Mucosa of descending colon (tissue), 3 donors: Measurements from ENCODE around the gene HAND2. TPM values are rescaled to one million over a fixed set of nuclear protein-coding genes. Genes with fewer than 3 reads are reported as not detected.

Experiments
- ATAC-seq: fragments of 200-7000 bp; cut with Tn5 transposase; one replicate; pipeline ENCODE4 v1.9.1; 2020; ENCODE audit warnings: mild to moderate bottlenecking, moderate library complexity
- DNase-seq, 3 donors: peaks; one replicate each; pipeline ENCODE4 v3.0.0-alpha.2; 2020
- H3K36me3 ChIP-seq: fragments of 200-600 bp; one replicate; pipeline ENCODE4 v1.8.0; 2021; ENCODE audit warnings: low read depth, mild to moderate bottlenecking
- H3K4me1 ChIP-seq: fragments of 200-600 bp; one replicate; pipeline ENCODE4 v1.8.0; 2021; ENCODE audit warnings: low read depth, mild to moderate bottlenecking
- H3K4me3 ChIP-seq: fragments of 200-600 bp; one replicate; pipeline ENCODE4 v1.8.0; 2021; ENCODE audit warnings: mild to moderate bottlenecking
- H3K9me3 ChIP-seq: fragments of 200-600 bp; one replicate; pipeline ENCODE4 v1.8.0; 2021; ENCODE audit warnings: mild to moderate bottlenecking
- intact Hi-C, 2 donors: fragments of 100-400 bp; cut with DNase I in 1 of 2; cut with micrococcal nuclease in 1 of 2; formaldehyde crosslinking; loops; one replicate each; pipeline versions ENCODE4 v1.11.0 to v1.11.1; 2022; cut with DNase I, micrococcal nuclease
- total RNA-seq, 3 donors: library from RNA; stranded (reverse); fragmentation: NEBNext Ultra II Directional in 2 of 3; extraction: Animal tissue kit (Norgen Biotek cat#: 25700) in 2 of 3; gene quantifications; one replicate each; pipeline versions ENCODE4 v1.2.1 to v1.2.4, GENCODE V29; 2021 to 2023
- TF ChIP-seq, protein P1 (sequence below): fragments of 200-600 bp; IDR thresholded peaks from one replicate; pipeline ENCODE4 v1.8.0; 2022; ENCODE audit warnings: antibody characterized with exemption, mild to moderate bottlenecking
- donor health status: DM: no; HTN: no; CAD: no; lungs with moderate emphysema.
- donor health status: DM: no; HTN: no; CAD: no.
- donor health status: DM: no; HTN: yes; CAD: no.

The HAND2 gene
- total RNA-seq, 3 donors from 2014 or later, result 3.3 to 175 (median 11.8) TPM

DNA sequence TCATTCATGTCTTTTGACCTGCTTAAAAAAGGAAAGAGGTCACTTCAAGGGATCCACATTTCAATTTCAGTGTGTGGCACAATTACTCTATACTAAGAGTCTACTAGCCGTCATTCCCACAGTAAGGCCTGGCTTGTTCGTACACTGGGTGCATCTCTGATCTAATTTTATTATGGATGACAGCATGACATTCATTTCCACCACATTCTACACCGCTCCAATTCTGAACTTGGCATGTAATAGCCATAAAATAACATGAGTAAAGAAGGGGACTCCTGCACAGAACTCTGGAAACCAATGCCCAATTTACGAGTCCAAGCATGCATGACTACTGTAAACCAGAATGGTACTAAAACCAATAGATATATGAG lies 51.1 kb downstream of the HAND2 start:
- no peaks in the 10 kb centered on the region for H3K36me3 ChIP-seq
- no peaks in the 10 kb centered on the region for H3K4me1 ChIP-seq
- ATAC-seq, result no peak
- TF ChIP-seq, protein P1, sequence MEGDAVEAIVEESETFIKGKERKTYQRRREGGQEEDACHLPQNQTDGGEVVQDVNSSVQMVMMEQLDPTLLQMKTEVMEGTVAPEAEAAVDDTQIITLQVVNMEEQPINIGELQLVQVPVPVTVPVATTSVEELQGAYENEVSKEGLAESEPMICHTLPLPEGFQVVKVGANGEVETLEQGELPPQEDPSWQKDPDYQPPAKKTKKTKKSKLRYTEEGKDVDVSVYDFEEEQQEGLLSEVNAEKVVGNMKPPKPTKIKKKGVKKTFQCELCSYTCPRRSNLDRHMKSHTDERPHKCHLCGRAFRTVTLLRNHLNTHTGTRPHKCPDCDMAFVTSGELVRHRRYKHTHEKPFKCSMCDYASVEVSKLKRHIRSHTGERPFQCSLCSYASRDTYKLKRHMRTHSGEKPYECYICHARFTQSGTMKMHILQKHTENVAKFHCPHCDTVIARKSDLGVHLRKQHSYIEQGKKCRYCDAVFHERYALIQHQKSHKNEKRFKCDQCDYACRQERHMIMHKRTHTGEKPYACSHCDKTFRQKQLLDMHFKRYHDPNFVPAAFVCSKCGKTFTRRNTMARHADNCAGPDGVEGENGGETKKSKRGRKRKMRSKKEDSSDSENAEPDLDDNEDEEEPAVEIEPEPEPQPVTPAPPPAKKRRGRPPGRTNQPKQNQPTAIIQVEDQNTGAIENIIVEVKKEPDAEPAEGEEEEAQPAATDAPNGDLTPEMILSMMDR, result no peak
- H3K4me3 ChIP-seq, result no peak overlapping the region
- intact Hi-C loops, result no loop called here
- no peaks in the 10 kb centered on the region for H3K9me3 ChIP-seq
- DNase-seq, result no peak

DNA sequence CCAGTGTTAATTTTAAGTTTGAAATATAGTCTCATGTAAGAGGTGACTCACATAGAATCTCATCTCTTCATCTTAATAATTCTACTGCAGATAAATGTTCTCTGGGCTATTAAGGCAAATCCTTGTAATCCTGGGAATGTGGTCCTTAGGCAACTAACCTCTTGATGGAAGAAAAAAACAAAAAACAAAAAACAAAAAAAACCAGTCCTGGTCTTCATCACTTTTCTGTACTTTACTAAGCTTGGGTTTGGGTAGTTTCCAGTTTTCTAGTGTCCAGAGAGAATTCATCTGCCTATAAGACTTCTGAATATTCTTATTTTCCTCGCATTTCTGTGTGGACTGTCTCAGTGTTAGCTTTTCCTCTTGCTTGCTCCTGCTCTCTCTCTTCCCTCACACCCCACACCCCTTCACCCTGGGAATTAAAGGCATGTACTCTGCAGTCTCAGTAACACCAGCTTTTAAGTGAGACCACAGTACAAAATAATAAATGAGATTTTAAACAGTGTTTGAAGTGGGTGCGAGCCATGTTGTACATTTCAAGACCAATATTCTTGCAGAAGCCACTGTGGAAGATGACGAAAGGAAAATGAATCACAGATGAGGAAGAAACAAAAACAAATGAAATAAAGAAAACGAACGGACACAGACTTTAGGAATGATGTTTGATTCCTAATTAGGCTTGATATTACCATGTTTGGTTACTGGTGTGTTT lies 51.7 kb downstream of the HAND2 start:
- TF ChIP-seq, protein P1, result no peak
- no peak for DNase-seq
- H3K36me3 ChIP-seq, result no peaks in the 10 kb centered on the region
- no peak for ATAC-seq
- H3K9me3 ChIP-seq, result no peaks in the 10 kb centered on the region
- no peaks in the 10 kb centered on the region for H3K4me1 ChIP-seq
- no peak overlapping the region for H3K4me3 ChIP-seq
- intact Hi-C loops, result no loop called here

DNA sequence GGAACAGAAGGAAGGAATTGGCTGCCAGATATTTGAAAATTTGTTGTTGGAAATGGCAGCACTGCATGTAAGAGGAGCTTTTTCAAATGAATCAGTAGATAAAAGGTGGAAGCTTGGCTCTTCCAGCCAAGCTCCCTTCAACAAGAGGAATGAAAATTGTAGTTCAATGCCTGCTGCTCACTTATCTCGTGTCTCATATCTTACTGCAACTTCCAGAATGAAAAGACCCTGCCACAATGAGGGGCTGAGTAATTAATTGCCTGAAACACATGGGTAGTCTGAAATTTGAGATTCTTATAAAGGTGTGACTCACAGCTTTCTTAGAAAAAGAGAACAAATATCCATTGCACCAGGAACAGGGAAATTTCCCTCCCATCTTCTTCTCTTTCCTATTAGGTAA lies 53.0 kb downstream of the HAND2 start:
- Histone ChIP-seq H3K9me3 (no peaks in the 10 kb centered on the region), H3K4me1 (no peaks in the 10 kb centered on the region), H3K4me3 (no peak overlapping the region), H3K36me3 (no peaks in the 10 kb centered on the region)
- intact Hi-C loops, result no loop called here
- TF ChIP-seq, protein P1, result no peak
- DNase-seq, result no peak
- no peak for ATAC-seq

Other genes starting within 250 kb of the HAND2 start
- 100 to 1,000 TPM in 1 of 3 donors, 10 to 100 TPM in 2; 42.0 to 113 (median 54.4) TPM for gene HMGB2, start 195.9 kb downstream of the HAND2 start, total RNA-seq
- gene SAP30, start 159.3 kb downstream of the HAND2 start, total RNA-seq, result 10 to 100 TPM in 2 of 3 donors, 1 to 10 TPM in 1; 3.8 to 22.6 (median 12.4) TPM
- gene SCRG1, start 131.1 kb downstream of the HAND2 start, total RNA-seq, result 1 to 10 TPM in 1 of 3 donors, under 1 TPM in 2; 0.06 to 3.4 (median 0.41) TPM